ENCODE measurements around the gene TP53I3.
"Not testable (repeated sequence)": the region's sequence is repeated elsewhere in the genome, so short reads cannot be mapped to it uniquely, and the experiment has no call there.

The TP53I3 gene

GRCh38 chr2:24051833-24052232 is 32.8 kb downstream of the TP53I3 start:
- no peak for DNase-seq

GRCh38 chr2:24050041-24050979 is 34.3 kb downstream of the TP53I3 start:
- peak in 1 of 2 donors; percentile 32 for DNase-seq

- peak in 1 of 2 donors; percentile 29 for DNase-seq
Measured at GRCh38 chr2:24049485-24050021, 35.1 kb downstream of the TP53I3 start, which contains the start of gene FKBP1B. Gene FKBP1B (plus strand): TSS chr2:24049741. CDS start chr2:24049850, 109 bp downstream.

GRCh38 chr2:24048769-24049484 is 35.7 kb downstream of the TP53I3 start:
- no peak for DNase-seq

- no peak for DNase-seq
Measured at GRCh38 chr2:24047703-24048033, 37.0 kb downstream of the TP53I3 start.

- peak; percentile 98 for DNase-seq
Measured at GRCh38 chr2:24046930-24047702, 37.5 kb downstream of the TP53I3 start, which contains the start of gene WDCP. Gene WDCP (minus strand): TSS chr2:24047391. CDS start chr2:24039494, 7,897 bp downstream.

- no peak for DNase-seq
Measured at GRCh38 chr2:24046599-24046929, 38.1 kb downstream of the TP53I3 start.

- DNase-seq: no peak
Measured at GRCh38 chr2:24045511-24046508, 38.8 kb downstream of the TP53I3 start.

- not testable (repeated sequence) for DNase-seq
Measured at GRCh38 chr2:24043133-24043532, 41.5 kb downstream of the TP53I3 start.

GRCh38 chr2:24040511-24040910 is 44.1 kb downstream of the TP53I3 start:
- DNase-seq: no peak

GRCh38 chr2:24038786-24039499 is 45.7 kb downstream of the TP53I3 start:
- no peak for DNase-seq
